ENCODE data around the gene DENND1A.

Gene DENND1A

GRCh38 chr9:123584202-123585176, 345.4 kb downstream of the DENND1A start:
- Histone ChIP-seq H3K79me1 (ENCODE audit: low read depth, low read length) (no peaks in the 10 kb centered on the region), H3K4me2 (ENCODE audit: insufficient read depth, low read length, poor library complexity, severe bottlenecking) (no peak overlapping the region), H3K18ac (ENCODE audit: low read length) (peak overlapping the region; percentile 5), H3K23ac (ENCODE audit: low read depth, low read length, poor library complexity) (no peak overlapping the region), H3K4me3 (ENCODE audit: low read length in 2 of 2) (peak overlapping the region in 1 of 2 donors; percentile 7), H2AK5ac (ENCODE audit: low read depth, low read length) (no peak overlapping the region), H3K36me3 (replicated peaks in 1 of 2; ENCODE audit: control insufficient read depth in 2 of 2, insufficient read depth in 2 of 2, low read length in 2 of 2) (peaks cover 0 to 4% of the 10 kb centered on the region in 2 donors), H4K91ac (ENCODE audit: low read depth, low read length, poor library complexity) (no peak overlapping the region), H3K14ac (ENCODE audit: low read length) (no peak overlapping the region), H3K9me3 (replicated peaks in 1 of 2; ENCODE audit: control insufficient read depth in 2 of 2, insufficient read depth in 1 of 2, low read depth in 1 of 2, low read length in 2 of 2) (peaks cover 2 to 5% of the 10 kb centered on the region in 2 donors), H2BK120ac (ENCODE audit: low read depth, low read length) (no peak overlapping the region), H3K9ac (ENCODE audit: low read depth, low read length, poor library complexity) (no peak overlapping the region), H3K27ac (replicated peaks; ENCODE audit: low read length) (no peak overlapping the region), H2BK12ac (ENCODE audit: low read length) (no peak overlapping the region), H2BK15ac (ENCODE audit: low read length) (no peak overlapping the region), H3K4ac (ENCODE audit: low read length) (no peak overlapping the region), H2AFZ (ENCODE audit: low read length) (no peak overlapping the region), H4K8ac (ENCODE audit: low read depth, low read length) (no peak overlapping the region), H3K27me3 (ENCODE audit: control insufficient read depth in 3 of 3, insufficient read depth in 3 of 3, low read depth in 1 of 3, low read length in 3 of 3) (no peaks in the 10 kb centered on the region), H3K4me1 (ENCODE audit: control insufficient read depth in 2 of 2, insufficient read depth in 1 of 2, low read depth in 1 of 2, low read length in 2 of 2) (no peaks in the 10 kb centered on the region), H2BK5ac (ENCODE audit: low read length) (no peak overlapping the region)
- no CpG with 5 or more reads among the region's 10 CpGs for WGBS, 2 donors (ENCODE audit: extremely low coverage in 2 of 2, insufficient read length in 2 of 2, insufficient replicate concordance in 1 of 2)
- no peak for DNase-seq (ENCODE audit: low spot score)

GRCh38 chr9:123583646-123584045, 346.3 kb downstream of the DENND1A start:
- no CpG with 5 or more reads among the region's 2 CpGs for WGBS, 2 donors (ENCODE audit: extremely low coverage in 2 of 2, insufficient read length in 2 of 2, insufficient replicate concordance in 1 of 2)
- H2BK12ac ChIP-seq (ENCODE audit: low read length): no peak overlapping the region
- H3K9ac ChIP-seq (ENCODE audit: low read depth, low read length, poor library complexity): no peak overlapping the region
- no peak overlapping the region for H2BK120ac ChIP-seq (ENCODE audit: low read depth, low read length)
- H2AK5ac ChIP-seq (ENCODE audit: low read depth, low read length): no peak overlapping the region
- DNase-seq (ENCODE audit: low spot score): no peak
- H4K91ac ChIP-seq (ENCODE audit: low read depth, low read length, poor library complexity): no peak overlapping the region
- H2AFZ ChIP-seq (ENCODE audit: low read length): no peak overlapping the region
- no peak overlapping the region for H2BK5ac ChIP-seq (ENCODE audit: low read length)
- H3K9me3 ChIP-seq (replicated peaks in 1 of 2; ENCODE audit: control insufficient read depth in 2 of 2, insufficient read depth in 1 of 2, low read depth in 1 of 2, low read length in 2 of 2): peaks cover 2 to 5% of the 10 kb centered on the region in 2 donors
- H3K27ac ChIP-seq (replicated peaks; ENCODE audit: low read length): no peak overlapping the region
- no peak overlapping the region for H3K14ac ChIP-seq (ENCODE audit: low read length)
- no peak overlapping the region for H3K4ac ChIP-seq (ENCODE audit: low read length)
- H3K4me2 ChIP-seq (ENCODE audit: insufficient read depth, low read length, poor library complexity, severe bottlenecking): no peak overlapping the region
- H3K79me1 ChIP-seq (ENCODE audit: low read depth, low read length): no peaks in the 10 kb centered on the region
- H3K23ac ChIP-seq (ENCODE audit: low read depth, low read length, poor library complexity): no peak overlapping the region
- H3K4me3 ChIP-seq (ENCODE audit: low read length in 2 of 2): no peak overlapping the region
- H3K18ac ChIP-seq (ENCODE audit: low read length): no peak overlapping the region
- no peak overlapping the region for H2BK15ac ChIP-seq (ENCODE audit: low read length)
- peaks cover 0 to 4% of the 10 kb centered on the region in 2 donors for H3K36me3 ChIP-seq (replicated peaks in 1 of 2; ENCODE audit: control insufficient read depth in 2 of 2, insufficient read depth in 2 of 2, low read length in 2 of 2)
- no peak overlapping the region for H4K8ac ChIP-seq (ENCODE audit: low read depth, low read length)
- no peaks in the 10 kb centered on the region for H3K4me1 ChIP-seq (ENCODE audit: control insufficient read depth in 2 of 2, insufficient read depth in 1 of 2, low read depth in 1 of 2, low read length in 2 of 2)
- no peaks in the 10 kb centered on the region for H3K27me3 ChIP-seq (ENCODE audit: control insufficient read depth in 3 of 3, insufficient read depth in 3 of 3, low read depth in 1 of 3, low read length in 3 of 3)

GRCh38 chr9:123571240-123571639, 358.7 kb downstream of the DENND1A start:
- H3K4me1 ChIP-seq (ENCODE audit: control insufficient read depth in 2 of 2, insufficient read depth in 1 of 2, low read depth in 1 of 2, low read length in 2 of 2): peaks cover 5 to 13% of the 10 kb centered on the region in 2 donors
- no CpG with 5 or more reads among the region's 2 CpGs for WGBS, 2 donors (ENCODE audit: extremely low coverage in 2 of 2, insufficient read length in 2 of 2, insufficient replicate concordance in 1 of 2)

More at GRCh38 chr9:123571240-123571639, 358.7 kb downstream of the DENND1A start:
- H3K27me3 ChIP-seq (ENCODE audit: control insufficient read depth in 3 of 3, insufficient read depth in 3 of 3, low read depth in 1 of 3, low read length in 3 of 3): no peaks in the 10 kb centered on the region
- H3K27ac ChIP-seq (replicated peaks; ENCODE audit: low read length): no peak overlapping the region
- no peak overlapping the region for H3K4me2 ChIP-seq (ENCODE audit: insufficient read depth, low read length, poor library complexity, severe bottlenecking)
- H4K91ac ChIP-seq (ENCODE audit: low read depth, low read length, poor library complexity): no peak overlapping the region
- no peak overlapping the region for H2BK120ac ChIP-seq (ENCODE audit: low read depth, low read length)
- no peak overlapping the region for H2BK15ac ChIP-seq (ENCODE audit: low read length)
- H4K8ac ChIP-seq (ENCODE audit: low read depth, low read length): no peak overlapping the region
- no peak overlapping the region for H3K14ac ChIP-seq (ENCODE audit: low read length)
- H2BK12ac ChIP-seq (ENCODE audit: low read length): no peak overlapping the region
- no peaks in the 10 kb centered on the region for H3K36me3 ChIP-seq (replicated peaks in 1 of 2; ENCODE audit: control insufficient read depth in 2 of 2, insufficient read depth in 2 of 2, low read length in 2 of 2)
- DNase-seq (ENCODE audit: low spot score): no peak
- no peak overlapping the region for H3K18ac ChIP-seq (ENCODE audit: low read length)
- no peak overlapping the region for H2AK5ac ChIP-seq (ENCODE audit: low read depth, low read length)
- H3K4me3 ChIP-seq (ENCODE audit: low read length in 2 of 2): no peak overlapping the region
- no peak overlapping the region for H3K9ac ChIP-seq (ENCODE audit: low read depth, low read length, poor library complexity)
- H2BK5ac ChIP-seq (ENCODE audit: low read length): no peak overlapping the region
- H3K9me3 ChIP-seq (replicated peaks in 1 of 2; ENCODE audit: control insufficient read depth in 2 of 2, insufficient read depth in 1 of 2, low read depth in 1 of 2, low read length in 2 of 2): peaks cover 2 to 14% of the 10 kb centered on the region in 2 donors
- no peak overlapping the region for H3K4ac ChIP-seq (ENCODE audit: low read length)
- no peak overlapping the region for H2AFZ ChIP-seq (ENCODE audit: low read length)
- H3K23ac ChIP-seq (ENCODE audit: low read depth, low read length, poor library complexity): no peak overlapping the region
- no peaks in the 10 kb centered on the region for H3K79me1 ChIP-seq (ENCODE audit: low read depth, low read length)

Data from neuronal stem cell (in vitro differentiated cells).